Measurements from ENCODE around the gene SBNO1.
"Not testable (repeated sequence)": the region's sequence is repeated elsewhere in the genome, so short reads cannot be mapped to it uniquely, and the experiment has no call there.

Gene SBNO1

DNA sequence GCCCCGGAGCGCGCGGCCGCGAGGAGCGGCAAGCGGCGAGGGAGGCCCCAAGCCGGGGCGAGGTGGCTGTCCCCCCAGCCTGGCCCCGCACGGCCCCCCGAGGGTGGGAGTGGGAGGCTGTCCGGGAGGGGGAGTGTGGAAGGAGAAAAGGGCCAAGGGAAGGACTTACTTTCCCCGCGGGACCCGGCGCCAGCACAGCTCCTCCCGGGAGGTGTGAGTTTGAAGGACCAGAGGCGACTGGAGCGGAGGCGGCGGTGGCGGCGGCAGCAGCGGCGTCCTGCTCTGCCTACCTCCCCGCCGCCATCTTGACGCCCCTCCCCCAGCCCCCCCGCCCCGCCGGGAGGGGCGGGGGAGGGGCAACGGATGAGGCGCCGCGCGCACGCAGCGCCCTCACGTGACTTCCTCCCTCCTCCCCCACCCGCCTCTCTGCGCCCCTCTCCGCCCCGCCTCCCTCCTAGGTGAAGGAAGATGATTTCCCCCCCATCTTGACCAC lies at the start of gene SBNO1:
TSS of gene SBNO1 (minus strand) at position 316 of the 493 bp plus-strand sequence. CDS start 14,406 bp downstream, outside the sequence.
- DNase-seq = peak; percentile 86

- no peak for DNase-seq
Measured at GRCh38 chr12:123410041-123410412, 45.4 kb upstream of the SBNO1 start.

DNA sequence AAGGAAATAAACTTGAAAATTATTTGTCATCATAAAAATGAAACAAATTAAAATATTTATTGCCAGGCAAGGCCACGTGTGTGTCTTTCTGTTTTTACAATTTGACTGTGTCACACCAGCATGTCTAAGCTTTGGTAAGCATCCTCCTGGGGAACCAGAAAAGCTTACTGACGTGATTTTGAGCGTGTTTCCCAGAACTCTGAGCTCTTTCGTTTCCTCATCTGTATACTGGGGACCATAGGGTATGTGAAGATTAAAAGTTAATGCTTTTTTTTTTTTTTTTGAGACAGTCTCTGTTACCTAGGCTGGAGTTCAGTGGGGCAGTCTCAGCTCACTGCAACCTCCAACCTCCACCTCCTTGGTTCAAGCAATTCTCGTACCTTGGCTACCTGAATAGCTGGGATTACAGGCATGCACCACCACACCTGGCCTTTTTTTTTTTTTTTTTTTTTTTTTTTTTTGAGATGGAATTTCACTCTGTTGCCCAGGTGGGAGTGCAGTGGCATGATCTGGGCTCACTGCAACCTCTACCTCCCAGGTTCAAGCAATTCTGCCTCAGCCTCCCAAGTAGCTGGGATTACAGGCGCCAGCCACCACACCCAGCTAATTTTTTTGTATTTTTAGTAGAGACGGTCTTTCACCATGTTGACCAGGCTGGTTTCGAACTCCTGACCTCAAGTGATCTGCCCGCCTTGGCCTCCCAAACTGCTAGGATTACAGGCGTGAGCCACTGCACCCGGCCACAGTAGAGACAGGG lies 44.8 kb upstream of the SBNO1 start:
- not testable (repeated sequence) for DNase-seq

GRCh38 chr12:123408619-123409018 lies 44.0 kb upstream of the SBNO1 start:
- DNase-seq = not testable (repeated sequence)

DNA sequence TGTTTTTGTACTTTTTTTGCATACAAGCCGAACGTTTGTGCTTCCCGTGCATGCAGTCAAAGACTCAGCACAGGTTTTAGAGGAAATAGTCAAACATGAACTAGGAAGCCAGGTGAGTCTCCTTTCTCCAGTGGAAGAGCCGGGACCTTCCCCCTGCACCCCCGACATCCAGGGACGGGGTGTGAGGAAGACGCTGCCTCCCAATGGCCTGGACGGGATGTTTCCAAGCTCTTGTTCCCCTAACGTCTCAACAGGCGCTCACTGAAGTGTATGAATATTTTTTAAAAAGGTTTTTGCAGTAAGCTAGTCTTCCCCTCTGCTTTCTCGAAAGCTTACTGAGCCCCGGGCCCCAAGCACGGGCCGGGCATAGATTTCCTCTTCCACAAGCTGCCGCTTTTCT lies 43.3 kb upstream of the SBNO1 start:
- not testable (repeated sequence) for DNase-seq

DNA sequence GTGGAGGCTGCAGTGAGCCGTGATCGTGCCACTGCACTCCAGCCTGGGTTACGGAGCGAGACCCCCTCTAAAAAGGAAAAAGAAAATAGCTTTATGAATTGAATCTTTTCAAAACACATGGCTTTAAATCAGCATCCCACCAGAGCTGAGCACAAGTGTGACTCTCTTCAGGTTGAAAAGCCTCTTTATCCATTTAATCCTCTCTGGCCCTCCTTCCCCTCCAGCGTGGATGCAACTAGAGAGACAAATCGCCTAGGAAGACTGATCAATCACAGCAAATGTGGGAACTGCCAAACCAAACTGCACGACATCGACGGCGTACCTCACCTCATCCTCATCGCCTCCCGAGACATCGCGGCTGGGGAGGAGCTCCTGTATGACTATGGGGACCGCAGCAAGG lies 42.6 kb upstream of the SBNO1 start:
- not testable (repeated sequence) for DNase-seq

- no peak for DNase-seq
Measured at GRCh38 chr12:123404581-123404980, 39.9 kb upstream of the SBNO1 start.

- DNase-seq = no peak
Measured at GRCh38 chr12:123401753-123402683, 37.4 kb upstream of the SBNO1 start.

- no peak for DNase-seq
Measured at GRCh38 chr12:123399255-123399617, 34.6 kb upstream of the SBNO1 start.

GRCh38 chr12:123398550-123399254 lies 34.1 kb upstream of the SBNO1 start:
- DNase-seq = no peak

DNA sequence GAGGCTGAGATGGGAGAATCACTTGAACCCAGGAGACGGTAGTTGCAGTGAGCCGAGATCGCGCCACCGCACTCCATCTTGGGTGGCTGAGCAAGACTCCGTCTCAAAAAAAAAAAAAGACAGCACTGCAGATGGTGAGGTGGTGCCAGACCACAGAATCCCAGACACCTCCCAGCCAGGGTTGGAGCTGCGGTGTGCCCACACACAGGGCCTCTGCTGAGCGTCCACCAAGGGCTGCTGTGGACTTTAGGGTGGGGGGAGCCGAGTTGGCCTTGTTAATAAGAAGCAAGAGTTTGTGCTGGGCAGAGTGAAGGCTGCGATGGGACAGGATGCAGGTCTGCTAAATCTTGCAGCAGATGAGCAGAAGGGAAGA lies 33.5 kb upstream of the SBNO1 start:
- no peak for DNase-seq

DNA sequence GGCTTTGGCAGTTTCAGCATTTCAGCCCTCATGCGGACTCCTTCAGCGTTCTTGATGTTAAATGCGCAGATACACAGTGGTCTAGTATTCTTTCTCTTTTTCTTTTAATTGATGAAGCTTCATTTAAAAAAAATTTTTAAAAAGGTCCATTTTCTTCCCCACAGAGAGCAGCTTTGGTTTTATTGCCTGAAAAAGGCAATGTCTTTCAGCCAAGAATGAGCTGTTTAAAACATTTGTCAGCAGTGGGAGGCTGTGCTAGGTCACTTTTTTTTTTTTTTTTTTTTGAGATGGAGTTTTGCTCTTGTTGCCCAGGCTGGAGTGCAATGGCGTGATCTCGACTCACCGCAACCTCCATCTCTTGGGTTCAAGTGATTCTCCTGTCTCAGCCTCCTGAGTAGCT lies 32.8 kb upstream of the SBNO1 start:
- DNase-seq = no peak

GRCh38 chr12:123396954-123397353 lies 32.3 kb upstream of the SBNO1 start:
- DNase-seq = no peak

DNA sequence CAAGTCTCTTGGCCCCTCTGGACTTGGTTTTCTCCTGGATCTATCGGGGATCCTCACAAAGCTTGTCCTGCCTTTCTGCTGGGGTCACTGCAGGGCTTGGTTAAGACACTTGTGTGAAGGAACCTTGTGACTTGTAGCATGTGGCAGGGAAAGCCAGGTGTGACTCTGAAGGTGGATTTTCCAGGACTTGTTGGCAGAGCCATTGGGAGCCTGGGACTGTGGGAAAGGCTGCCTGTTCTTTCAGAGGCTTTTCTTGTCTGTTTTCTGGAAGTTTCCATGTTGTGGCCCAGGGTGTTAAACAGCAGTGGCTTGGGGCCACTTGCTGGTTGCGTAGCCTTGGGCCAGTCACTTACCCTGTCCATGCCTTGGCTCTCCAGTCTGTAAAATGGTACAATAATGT lies 31.9 kb upstream of the SBNO1 start:
- no peak for DNase-seq

DNA sequence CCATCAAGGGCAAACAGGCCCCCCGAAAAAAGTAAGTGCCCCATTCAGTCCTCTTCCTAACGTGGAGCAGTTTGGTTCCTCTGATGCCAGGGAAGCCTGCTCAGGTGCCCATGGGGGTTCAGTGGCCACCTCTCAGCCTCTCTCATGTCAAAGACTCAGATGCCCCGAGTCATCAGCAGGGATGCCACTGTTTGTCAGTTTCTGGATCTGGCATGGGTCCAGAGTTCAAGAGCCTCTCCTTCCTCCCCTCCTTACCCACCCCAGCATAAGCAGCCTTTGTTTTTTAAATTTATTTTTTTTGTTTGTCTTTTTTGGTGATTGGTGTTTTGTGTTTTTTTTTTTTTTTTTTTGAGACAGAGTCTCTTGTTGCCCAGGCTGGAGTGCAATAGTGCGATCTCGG lies 30.6 kb upstream of the SBNO1 start:
- no peak for DNase-seq

- no peak for DNase-seq
Measured at GRCh38 chr12:123393747-123394146, 29.1 kb upstream of the SBNO1 start.

DNA sequence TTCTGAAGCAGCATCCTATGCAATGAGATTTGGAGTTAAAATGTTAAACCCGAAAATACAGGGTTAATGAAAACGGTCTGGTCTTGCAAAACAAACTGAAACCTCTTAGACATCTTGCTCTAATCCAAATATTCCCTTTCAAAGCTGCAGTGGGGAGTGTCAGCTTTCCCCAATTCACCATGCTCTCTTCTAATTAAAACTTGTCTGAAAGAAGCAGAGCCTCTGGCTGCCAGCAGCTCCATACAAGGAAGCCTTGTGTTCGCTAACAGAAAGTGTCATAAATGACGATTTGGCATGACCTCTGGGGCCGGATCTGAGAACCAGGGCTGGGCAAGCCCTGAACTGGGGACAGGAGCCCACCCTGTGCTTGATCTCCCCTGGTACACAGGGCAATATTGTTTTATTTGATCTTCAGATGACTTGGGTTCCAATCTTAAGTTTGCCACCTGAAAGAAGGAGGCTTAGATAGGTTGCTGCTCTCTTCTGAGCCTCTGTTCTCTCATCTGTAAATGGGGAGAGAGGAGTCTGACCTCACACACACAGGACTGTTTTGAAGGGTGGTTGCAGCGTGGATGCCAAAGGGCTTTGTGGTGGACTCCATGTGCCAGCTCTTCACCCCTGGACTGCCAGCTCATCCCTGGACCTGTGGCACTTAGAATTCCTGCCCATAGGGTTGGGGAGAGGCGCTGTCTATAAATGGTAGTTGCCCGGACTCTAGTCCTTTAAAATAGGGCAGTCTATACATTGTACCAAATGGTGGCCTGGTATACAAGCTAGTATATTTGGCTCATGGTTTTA lies 27.1 kb upstream of the SBNO1 start:
- no peak for DNase-seq

DNA sequence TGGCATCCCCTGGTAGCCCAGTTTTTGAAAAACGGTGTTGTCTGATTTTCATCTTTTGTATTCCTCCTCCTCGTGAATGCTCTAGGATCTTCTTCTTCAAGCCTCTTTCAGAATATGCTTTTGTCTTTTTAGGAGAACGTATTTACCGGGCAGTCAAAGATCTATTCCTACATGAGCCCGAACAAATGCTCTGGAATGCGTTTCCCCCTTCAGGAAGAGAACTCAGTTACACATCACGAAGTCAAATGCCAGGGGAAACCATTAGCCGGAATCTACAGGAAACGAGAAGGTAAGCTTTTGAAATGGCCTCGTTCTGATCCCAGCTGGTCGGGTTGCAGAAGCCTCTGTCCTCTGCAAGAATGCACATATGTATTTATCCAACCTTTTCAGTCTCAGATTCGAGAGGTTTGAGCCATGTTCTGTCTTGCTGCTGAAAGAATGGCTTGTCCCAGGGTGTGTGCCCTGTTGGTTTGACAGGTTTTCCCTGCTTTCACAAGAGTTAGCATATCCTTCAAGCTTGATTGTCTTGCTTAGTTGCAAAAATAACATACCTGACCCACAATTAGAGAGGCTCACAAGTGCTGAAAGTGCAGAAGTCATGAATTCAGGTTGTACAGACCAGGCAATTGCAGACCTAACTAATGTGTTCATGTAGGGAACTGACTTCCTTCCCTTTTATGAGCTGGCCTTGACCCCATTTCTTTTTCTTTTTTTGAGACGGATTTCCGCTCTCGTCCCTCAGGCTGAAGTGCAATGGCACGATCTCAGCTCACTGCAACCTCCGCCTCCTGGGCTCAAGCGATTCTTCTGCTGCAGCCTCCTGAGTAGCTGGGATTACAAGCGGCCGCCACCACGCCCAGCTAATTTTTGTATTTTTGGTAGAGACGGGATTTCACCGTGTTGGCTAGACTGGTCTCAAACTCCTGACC lies 26.1 kb upstream of the SBNO1 start:
- no peak for DNase-seq

- DNase-seq = no peak
Measured at GRCh38 chr12:123389560-123390351, 25.1 kb upstream of the SBNO1 start.

DNA sequence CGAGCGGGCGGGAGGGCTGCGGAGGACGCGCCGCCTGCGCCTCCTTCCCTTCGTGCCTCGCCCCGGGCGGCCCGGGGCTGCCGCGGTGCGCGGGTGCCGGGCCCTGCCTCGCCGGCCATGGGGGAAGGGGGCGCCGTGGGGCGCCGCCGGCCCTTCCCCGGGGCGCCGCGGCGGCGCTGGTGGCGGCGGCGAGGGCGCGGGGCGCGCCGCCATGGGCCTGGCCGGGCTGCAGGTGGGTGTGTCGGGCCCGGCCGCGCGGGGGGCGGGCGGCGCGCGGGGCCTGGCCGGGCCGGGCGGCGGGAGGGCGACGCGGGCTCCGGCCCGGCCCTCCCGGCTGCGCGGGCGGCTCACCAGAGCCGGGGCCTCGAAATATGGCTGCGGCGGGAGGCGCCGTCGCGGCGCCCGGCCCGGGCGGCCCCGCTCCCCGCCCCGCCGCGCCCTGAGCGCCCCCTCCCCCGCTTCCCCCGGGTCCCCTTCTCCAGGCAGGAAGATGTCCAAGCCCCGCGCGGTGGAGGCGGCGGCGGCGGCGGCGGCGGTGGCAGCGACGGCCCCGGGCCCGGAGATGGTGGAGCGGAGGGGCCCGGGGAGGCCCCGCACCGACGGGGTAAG lies 24.4 kb upstream of the SBNO1 start:
- DNase-seq = no peak
